HG02884 (cell line): ENCODE results near the gene PTPRG.

Experiments
- ATAC-seq: cut with Tn5 transposase; IDR thresholded peaks from one replicate; pipeline ENCODE4 v1.9.1; 2021; ENCODE audit warnings: mild to moderate bottlenecking, moderate library complexity; ENCODE audit not compliant: unreplicated experiment

The PTPRG gene

GRCh38 chr3:61616586-61616985 lies 55.2 kb downstream of the PTPRG start:
- ATAC-seq, result no peak

GRCh38 chr3:61617041-61617440 lies 55.7 kb downstream of the PTPRG start:
- no peak for ATAC-seq

GRCh38 chr3:61617651-61618050 lies 56.3 kb downstream of the PTPRG start:
- no peak for ATAC-seq

GRCh38 chr3:61618231-61618630 lies 56.9 kb downstream of the PTPRG start:
- ATAC-seq, result no peak

GRCh38 chr3:61618871-61619270 lies 57.5 kb downstream of the PTPRG start:
- no peak for ATAC-seq

- no peak for ATAC-seq
Measured at GRCh38 chr3:61620073-61620472, 58.7 kb downstream of the PTPRG start.

GRCh38 chr3:61624300-61624699 lies 62.9 kb downstream of the PTPRG start:
- ATAC-seq, result no peak

- no peak for ATAC-seq
Measured at GRCh38 chr3:61625429-61625828, 64.1 kb downstream of the PTPRG start.

- ATAC-seq, result no peak
Measured at GRCh38 chr3:61626484-61626883, 65.1 kb downstream of the PTPRG start.

- no peak for ATAC-seq
Measured at GRCh38 chr3:61627768-61628185, 66.4 kb downstream of the PTPRG start.

GRCh38 chr3:61628636-61629035 lies 67.3 kb downstream of the PTPRG start:
- ATAC-seq, result no peak

GRCh38 chr3:61629442-61629841 lies 68.1 kb downstream of the PTPRG start:
- ATAC-seq, result no peak

GRCh38 chr3:61631108-61631769 lies 69.9 kb downstream of the PTPRG start:
- no peak for ATAC-seq

- no peak for ATAC-seq
Measured at GRCh38 chr3:61632568-61633175, 71.3 kb downstream of the PTPRG start.

- ATAC-seq, result no peak
Measured at GRCh38 chr3:61634678-61635077, 73.3 kb downstream of the PTPRG start.

- ATAC-seq, result peak; percentile 89
Measured at GRCh38 chr3:61637088-61638051, 76.0 kb downstream of the PTPRG start.

GRCh38 chr3:61638741-61639140 lies 77.4 kb downstream of the PTPRG start:
- ATAC-seq, result no peak

- ATAC-seq, result no peak
Measured at GRCh38 chr3:61639991-61640390, 78.6 kb downstream of the PTPRG start.

- ATAC-seq, result no peak
Measured at GRCh38 chr3:61645148-61645547, 83.8 kb downstream of the PTPRG start.

GRCh38 chr3:61646360-61646759 lies 85.0 kb downstream of the PTPRG start:
- no peak for ATAC-seq

GRCh38 chr3:61646851-61647525 lies 85.6 kb downstream of the PTPRG start:
- ATAC-seq, result no peak
